Measurements from ENCODE around the gene ONECUT3. TPM values are rescaled to one million over a fixed set of nuclear protein-coding genes. Genes with fewer than 3 reads are reported as not detected.

Gene ONECUT3
- polyA plus RNA-seq, 1 of the 3 experiments (the other 2 are of a cell fraction) = not detected

DNA sequence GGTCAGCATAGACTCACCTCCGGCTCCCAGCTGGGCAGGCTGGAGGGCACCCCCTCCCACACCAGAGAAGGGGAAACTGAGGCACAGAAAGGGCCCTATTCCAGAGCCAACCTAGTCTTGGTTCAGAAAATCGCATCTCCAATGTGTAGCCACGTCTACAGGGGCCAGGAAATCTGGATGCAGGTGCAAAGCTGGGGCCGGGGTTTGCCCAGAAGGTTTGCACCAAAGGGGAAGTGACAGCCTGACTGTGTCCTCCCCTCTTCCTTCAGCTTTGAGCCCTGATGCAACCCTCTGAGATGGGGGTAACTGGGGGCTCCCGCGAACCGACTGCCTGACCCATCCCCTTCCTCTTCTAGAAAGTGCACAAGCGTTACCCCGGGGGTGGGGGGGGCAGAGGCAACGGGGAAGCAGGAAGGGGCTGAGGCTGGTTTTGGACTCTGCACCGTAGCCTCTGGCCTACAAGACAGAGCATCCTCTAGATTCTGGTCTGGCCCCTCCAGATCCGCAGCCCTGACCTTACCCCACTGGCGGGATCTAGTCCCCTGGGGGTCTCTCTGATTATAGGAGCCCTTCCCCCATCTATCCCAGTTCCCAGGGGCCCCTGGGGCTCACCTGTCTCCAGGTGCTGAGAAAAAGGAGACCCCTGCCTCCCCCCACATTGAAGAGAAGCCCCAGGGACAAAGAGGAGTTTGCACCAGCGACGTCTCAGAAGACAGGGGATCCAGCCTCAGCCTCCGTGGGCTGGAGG lies 1.1 kb upstream of the ONECUT3 start:
- no peak overlapping the region for H3K4me3 ChIP-seq (ENCODE audit: low read depth in 2 of 2, low read length in 1 of 2)
- H3K9ac ChIP-seq = no peak overlapping the region
- no peak for DNase-seq
- H3K27me3 ChIP-seq (ENCODE audit: insufficient read depth) = peaks cover 84% of the 10 kb centered on the region
- TF ChIP-seq CHD2 (IDR thresholded peaks at IDR 0.05; ENCODE audit: low read length, partially characterized antibody) (no peak), NFIC (IDR thresholded peaks at IDR 0.05; ENCODE audit: borderline replicate concordance) (no peak), NRF1 (IDR thresholded peaks at IDR 0.05; ENCODE audit: low read depth, low read length) (no peak), EZH2phosphoT487 (IDR thresholded peaks at IDR 0.05; ENCODE audit: borderline replicate concordance, low read depth) (no peak)
- TF ChIP-seq, protein P1, sequence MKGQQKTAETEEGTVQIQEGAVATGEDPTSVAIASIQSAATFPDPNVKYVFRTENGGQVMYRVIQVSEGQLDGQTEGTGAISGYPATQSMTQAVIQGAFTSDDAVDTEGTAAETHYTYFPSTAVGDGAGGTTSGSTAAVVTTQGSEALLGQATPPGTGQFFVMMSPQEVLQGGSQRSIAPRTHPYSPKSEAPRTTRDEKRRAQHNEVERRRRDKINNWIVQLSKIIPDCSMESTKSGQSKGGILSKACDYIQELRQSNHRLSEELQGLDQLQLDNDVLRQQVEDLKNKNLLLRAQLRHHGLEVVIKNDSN (IDR thresholded peaks at IDR 0.05; ENCODE audit: borderline replicate concordance, low read depth) = no peak
- POLR2A ChIA-PET = no interaction called here
- no peaks in the 10 kb centered on the region for H3K79me2 ChIP-seq (ENCODE audit: insufficient read depth)
- H3K9me2 ChIP-seq = no peaks in the 10 kb centered on the region
- no peak overlapping the region for H3K4me2 ChIP-seq
- H3K4me1 ChIP-seq (ENCODE audit: control insufficient read depth in 1 of 2, insufficient read depth in 2 of 2, low read depth in 1 of 2, low read length in 1 of 2) = no peaks in the 10 kb centered on the region
- peaks cover 53% of the 10 kb centered on the region for H4K20me1 ChIP-seq (ENCODE audit: insufficient read depth)
- CTCF ChIA-PET = interaction anchor here (0.9 to 2.9 kb wide), 4 partner anchors 13 to 74 kb away, joined by 4 to 8 read pairs (median 6); no protein-coding TSS in a partner anchor
- no peaks in the 10 kb centered on the region for H3K9me3 ChIP-seq
- 0% methylated on average over 7 of the region's 16 CpGs for WGBS (ENCODE audit: low lambda C conversion rate)
- no peak overlapping the region for H2AFZ ChIP-seq (ENCODE audit: low read depth)
- no peaks in the 10 kb centered on the region for H3K36me3 ChIP-seq (replicated peaks in 1 of 2; ENCODE audit: control insufficient read depth in 1 of 2, insufficient read depth in 2 of 2, low read length in 1 of 2)
- no peaks in the 10 kb centered on the region for H3F3A ChIP-seq (replicated peaks; ENCODE audit: insufficient read depth)
- no peak overlapping the region for H3K27ac ChIP-seq (ENCODE audit: low read depth in 2 of 2, low read length in 1 of 2)

GRCh38 chr19:1754018-1754635 lies 821 bp downstream of the ONECUT3 start:
- H3K4me1 ChIP-seq (ENCODE audit: control insufficient read depth in 1 of 2, insufficient read depth in 2 of 2, low read depth in 1 of 2, low read length in 1 of 2) = no peaks in the 10 kb centered on the region
- H3K9me3 ChIP-seq = no peaks in the 10 kb centered on the region
- no peak overlapping the region for H3K4me3 ChIP-seq (ENCODE audit: low read depth in 2 of 2, low read length in 1 of 2)
- no peaks in the 10 kb centered on the region for H3K79me2 ChIP-seq (ENCODE audit: insufficient read depth)
- no peak overlapping the region for H2AFZ ChIP-seq (ENCODE audit: low read depth)
- H3K36me3 ChIP-seq (replicated peaks in 1 of 2; ENCODE audit: control insufficient read depth in 1 of 2, insufficient read depth in 2 of 2, low read length in 1 of 2) = no peaks in the 10 kb centered on the region
- no peak overlapping the region for H3K4me2 ChIP-seq
- H3K9me2 ChIP-seq = no peaks in the 10 kb centered on the region
- H4K20me1 ChIP-seq (ENCODE audit: insufficient read depth) = peaks cover 44% of the 10 kb centered on the region
- H3K27me3 ChIP-seq (ENCODE audit: insufficient read depth) = peaks cover 86% of the 10 kb centered on the region
- H3F3A ChIP-seq (replicated peaks; ENCODE audit: insufficient read depth) = no peaks in the 10 kb centered on the region
- WGBS (ENCODE audit: low lambda C conversion rate) = no CpG with 5 or more reads among the region's 105 CpGs
- ChIA-PET POLR2A (no interaction called here), CTCF (interaction anchor here (0.7 to 4.2 kb wide), 6 partner anchors 9 to 82 kb away, joined by 3 to 20 read pairs (median 4); no protein-coding TSS in a partner anchor)
- no peak overlapping the region for H3K9ac ChIP-seq
- no peak for TF ChIP-seq TAF1 (IDR thresholded peaks at IDR 0.05; ENCODE audit: borderline replicate concordance, low read depth, low read length)
- no peak for TF ChIP-seq EP300 (IDR thresholded peaks at IDR 0.05; ENCODE audit: borderline replicate concordance in 1 of 2, low read depth in 1 of 2, low read length in 1 of 2)
- no peak for TF ChIP-seq NFIC (IDR thresholded peaks at IDR 0.05; ENCODE audit: borderline replicate concordance)
- no peak for TF ChIP-seq GATA2 (CRISPR knock-in tag; IDR thresholded peaks at IDR 0.05)
- TF ChIP-seq SIN3A (IDR thresholded peaks at IDR 0.05; ENCODE audit: borderline replicate concordance, low read depth, low read length) = no peak
- TF ChIP-seq TEAD4 (IDR thresholded peaks at IDR 0.05; ENCODE audit: borderline replicate concordance, insufficient read depth) = no peak
- DNase-seq = no peak
- H3K27ac ChIP-seq (ENCODE audit: low read depth in 2 of 2, low read length in 1 of 2) = no peak overlapping the region
